HG03378 (cell line): ENCODE data around the gene ETF1.

Source experiments
- ATAC-seq: cut with Tn5 transposase; IDR thresholded peaks from one replicate; pipeline ENCODE4 v1.9.1; 2021; ENCODE audit warnings: mild to moderate bottlenecking, moderate library complexity; ENCODE audit not compliant: unreplicated experiment

Gene ETF1

DNA sequence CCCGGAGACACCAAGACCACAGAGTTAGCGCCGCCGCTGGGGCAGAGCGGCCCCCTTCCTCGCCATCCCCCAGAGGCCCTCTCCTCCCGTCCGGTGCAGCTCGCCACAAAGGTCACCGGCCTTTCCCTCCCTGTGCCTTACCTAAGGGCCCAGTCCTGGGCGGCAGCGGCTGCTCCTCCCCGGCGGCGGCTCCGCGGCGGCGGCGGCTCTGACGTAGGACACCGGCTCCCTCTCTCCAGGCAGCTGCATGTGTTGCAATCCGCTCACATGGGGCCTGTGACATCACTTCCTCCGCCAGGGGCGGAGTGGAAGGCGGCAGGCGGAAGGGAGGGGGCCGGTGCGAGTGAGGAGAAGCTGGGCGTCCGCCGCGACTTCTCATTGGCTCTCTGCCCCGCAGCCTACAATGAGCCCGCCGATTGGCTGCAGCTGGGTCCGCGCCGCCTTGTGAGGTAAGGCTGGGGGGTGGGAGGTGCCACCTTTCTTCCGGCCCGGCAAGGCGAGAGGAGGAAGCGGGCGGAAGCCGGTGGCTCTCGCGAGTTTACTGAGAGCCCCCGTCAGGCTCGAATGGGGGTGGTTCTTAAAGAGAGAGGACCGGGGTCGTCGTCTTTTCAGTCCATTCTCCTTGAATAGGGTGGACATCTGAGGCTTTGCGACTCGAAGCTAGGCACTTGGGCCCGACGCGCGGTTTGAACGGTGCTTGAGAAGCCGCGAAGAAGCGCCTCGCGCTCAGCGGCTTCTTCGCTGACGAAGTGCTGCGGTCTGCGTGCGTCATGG, at the start of gene ETF1:
Gene ETF1 (minus strand): TSS at position 281 of the 774 bp plus-strand sequence. CDS start 318 bp downstream, outside the sequence.
- peak; percentile 87 for ATAC-seq

DNA sequence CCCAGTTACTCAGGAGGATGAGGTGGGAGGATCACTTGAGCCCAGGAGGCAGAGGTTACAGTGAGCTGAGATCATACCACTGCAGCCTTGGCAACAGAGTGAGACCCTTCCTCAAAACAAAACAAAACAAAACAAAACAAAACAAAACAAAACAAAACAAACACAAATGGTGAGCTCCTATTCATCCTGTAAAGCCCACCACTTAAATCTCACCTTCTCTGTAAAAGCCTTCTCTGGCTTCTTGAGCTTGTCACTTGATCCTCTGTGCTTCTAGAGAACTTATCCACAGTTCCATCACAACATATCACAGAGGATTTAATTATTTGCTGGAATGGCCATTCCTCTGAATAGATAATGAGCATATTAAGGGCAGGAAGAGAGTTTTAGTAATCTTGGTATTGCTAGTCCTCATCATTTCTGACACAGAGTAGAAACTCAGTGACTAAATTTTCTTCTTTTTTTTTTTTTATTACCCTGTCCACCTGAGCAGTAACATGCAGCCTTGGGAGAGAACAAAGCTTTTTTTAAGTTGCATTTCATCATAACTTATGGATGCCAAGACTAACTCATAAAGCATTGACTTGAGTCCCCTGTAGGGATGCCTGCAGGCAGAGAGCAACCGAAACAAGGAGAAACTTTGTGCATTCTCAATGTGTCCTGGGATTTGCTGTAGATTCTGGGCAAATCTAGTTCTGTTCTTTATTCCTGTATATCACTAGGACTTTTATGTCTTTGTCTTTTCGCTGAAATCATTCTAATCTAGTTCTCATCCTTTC, 45.2 kb upstream of the ETF1 start:
- ATAC-seq, result no peak

- no peak for ATAC-seq
Measured at GRCh38 chr5:138585157-138585556, 42.1 kb upstream of the ETF1 start.

DNA sequence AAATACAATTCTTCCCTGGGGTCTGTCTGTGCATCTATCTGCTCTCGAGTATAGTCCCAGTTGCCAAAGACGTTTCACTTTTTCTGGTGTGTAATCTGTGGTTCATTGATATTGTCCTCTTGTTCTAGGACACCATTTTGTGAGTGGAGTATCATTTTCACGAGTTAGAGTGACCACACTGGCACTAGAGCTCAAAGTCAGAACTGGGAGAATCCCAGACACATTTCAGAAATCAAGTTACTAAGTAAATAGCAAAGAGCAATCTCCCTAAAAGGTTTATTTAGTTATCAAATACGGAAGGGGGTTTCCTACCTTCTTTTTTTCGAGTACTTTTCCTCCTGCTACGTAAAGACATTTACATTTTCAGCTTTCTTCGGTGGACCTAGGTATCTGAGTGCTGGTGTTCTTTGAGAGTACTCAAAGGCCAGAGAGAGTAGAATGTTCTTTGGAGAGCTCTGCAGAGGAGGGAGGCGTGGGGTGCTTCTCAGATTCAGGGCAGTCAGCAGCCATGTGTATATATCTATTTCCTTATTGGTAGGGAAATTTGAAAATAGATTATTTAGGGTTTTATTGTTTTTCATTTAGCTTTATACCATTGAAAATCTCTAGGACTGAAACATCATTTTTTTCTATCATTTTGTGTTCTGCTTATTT, 41.1 kb upstream of the ETF1 start:
- ATAC-seq, result no peak

GRCh38 chr5:138582959-138583358, 39.9 kb upstream of the ETF1 start:
- ATAC-seq, result no peak

- no peak for ATAC-seq
Measured at GRCh38 chr5:138580777-138581176, 37.7 kb upstream of the ETF1 start.

DNA sequence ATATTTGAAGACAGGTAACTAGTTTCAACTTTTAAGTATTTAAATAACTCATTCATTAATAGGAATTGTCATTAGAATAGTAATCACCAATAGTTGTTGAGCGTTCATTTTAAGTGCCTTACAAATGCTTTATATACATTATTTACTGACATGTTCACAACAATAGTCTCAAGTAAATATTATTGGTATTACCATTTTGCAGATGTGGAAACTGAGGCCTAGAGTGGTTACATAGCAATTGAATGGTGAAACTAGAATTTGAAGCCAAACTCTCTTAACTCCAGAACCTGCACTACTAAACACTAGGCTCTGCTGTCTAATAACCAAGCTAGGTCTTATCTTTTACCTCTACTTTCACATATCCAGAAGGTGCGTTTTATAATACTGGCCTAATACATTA, 37.0 kb upstream of the ETF1 start:
- ATAC-seq, result no peak

GRCh38 chr5:138579517-138579863, 36.5 kb upstream of the ETF1 start:
- no peak for ATAC-seq

GRCh38 chr5:138577452-138577851, 34.4 kb upstream of the ETF1 start:
- ATAC-seq, result no peak

DNA sequence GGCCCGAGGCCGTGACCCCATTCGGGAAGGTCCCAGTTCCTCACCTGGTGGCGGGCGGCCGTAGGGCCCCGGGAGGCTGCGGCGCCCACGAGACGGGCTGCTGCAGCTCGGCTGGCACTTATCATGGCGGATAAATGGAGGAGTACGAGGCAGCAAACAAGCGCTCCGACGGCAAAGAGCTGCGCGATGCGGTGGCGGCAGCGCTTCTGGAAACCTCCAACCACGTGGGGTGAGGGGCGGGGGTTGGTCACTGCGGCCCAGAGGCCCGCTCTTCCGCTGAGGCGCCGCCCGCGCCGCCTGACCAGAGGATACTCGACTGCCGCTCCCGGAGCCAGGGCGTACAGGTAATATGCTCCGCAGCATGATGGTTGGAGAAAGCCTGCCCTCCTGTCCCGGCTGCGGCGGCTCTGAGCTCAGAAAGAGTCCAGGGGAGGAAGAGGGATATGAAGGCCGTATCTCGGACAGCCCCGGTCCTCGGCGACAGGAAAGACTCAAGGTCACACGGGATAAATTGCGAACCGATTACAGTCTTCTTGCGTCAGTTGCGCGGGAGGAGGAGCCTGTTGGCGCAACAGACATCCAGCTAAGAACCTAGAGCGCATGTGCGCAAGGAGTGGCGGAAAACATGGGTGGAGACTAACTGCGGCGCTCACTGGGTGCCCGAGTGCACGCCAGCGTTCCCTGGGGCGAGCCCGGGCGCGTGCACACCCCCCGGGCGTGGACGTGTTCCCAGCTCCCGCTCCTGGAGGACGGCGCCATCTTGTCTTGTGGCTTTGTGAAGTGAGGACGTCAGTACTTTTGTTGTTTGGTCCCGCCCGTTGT, 32.4 kb upstream of the ETF1 start, which contains the start of gene HSPA9:
Gene HSPA9 (minus strand): TSS at position 208 of the 822 bp plus-strand sequence. CDS start 83 bp downstream, at position 125.
- peak; percentile 85 for ATAC-seq

- peak; percentile 13 for ATAC-seq
Measured at GRCh38 chr5:138574744-138575193, 31.7 kb upstream of the ETF1 start.

DNA sequence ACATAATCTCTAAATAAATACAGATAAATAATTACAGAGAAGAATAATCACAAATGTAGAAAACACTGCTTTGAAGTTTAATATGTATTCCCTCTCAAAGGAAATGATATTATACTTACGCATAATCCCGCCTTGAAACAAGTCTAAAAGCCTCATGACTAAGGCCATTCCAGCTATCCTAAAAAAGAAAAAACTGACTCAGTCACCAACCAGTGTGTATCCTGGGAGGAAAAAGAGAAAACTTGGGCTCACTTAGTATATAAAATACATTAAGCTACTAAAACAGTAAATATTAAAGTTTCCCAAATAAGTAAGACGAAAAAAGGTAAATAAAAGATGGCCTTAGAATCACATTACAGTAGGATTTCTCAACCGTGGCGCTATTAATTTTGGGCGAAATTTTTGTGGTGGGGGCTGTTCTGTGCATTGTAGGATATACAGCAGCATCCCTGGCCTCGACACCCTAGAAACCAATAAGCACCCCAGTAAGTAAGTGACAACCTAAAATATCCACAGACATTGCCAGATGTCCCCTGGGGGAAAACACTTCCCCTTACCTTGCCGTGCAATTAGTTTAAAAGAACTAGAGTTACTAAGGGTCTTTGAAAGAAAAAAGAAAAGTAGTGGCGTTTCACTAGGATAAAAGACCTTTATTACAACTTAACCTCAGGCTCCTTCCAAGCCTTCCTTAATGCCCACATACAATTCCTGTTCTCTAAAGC, 31.1 kb upstream of the ETF1 start:
- no peak for ATAC-seq

- ATAC-seq, result no peak
Measured at GRCh38 chr5:138573223-138573622, 30.2 kb upstream of the ETF1 start.

GRCh38 chr5:138570871-138571270, 27.8 kb upstream of the ETF1 start:
- ATAC-seq, result no peak

DNA sequence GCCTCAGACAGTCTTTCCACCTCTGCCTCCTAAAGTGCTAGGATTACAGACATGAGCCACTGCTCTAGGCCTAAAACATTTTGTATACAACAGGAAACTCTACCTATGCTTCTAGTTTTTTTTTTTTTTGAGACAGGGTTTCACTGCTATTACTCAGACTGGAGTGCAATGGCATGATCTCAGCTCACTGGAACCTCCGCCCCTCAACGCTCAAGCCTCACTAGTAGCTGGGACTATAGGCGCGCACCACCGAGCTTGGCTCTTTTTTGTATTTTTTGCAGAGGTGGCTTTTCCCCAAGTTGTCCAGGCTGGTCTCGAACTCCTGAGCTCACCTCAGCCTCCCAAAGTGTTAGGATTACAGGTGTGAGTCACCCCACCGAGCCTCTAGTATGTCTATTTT, 26.7 kb upstream of the ETF1 start:
- ATAC-seq, result no peak

GRCh38 chr5:138568061-138568824, 25.2 kb upstream of the ETF1 start:
- no peak for ATAC-seq

- ATAC-seq, result no peak
Measured at GRCh38 chr5:138566792-138567191, 23.8 kb upstream of the ETF1 start.

GRCh38 chr5:138565100-138565821, 22.2 kb upstream of the ETF1 start:
- no peak for ATAC-seq

GRCh38 chr5:138564242-138564641, 21.2 kb upstream of the ETF1 start:
- no peak for ATAC-seq
